Hepatocyte (in vitro differentiated cells): ENCODE measurements around the gene PELI3.

Source experiments
- EZH2phosphoT487 ChIP-seq: fragments of 200-600 bp; sonication (generic); IDR thresholded peaks from one replicate; pipeline ENCODE4 v1.6.1; 2018; ENCODE audit warnings: antibody characterized with exemption, mild to moderate bottlenecking, low read depth, moderate library complexity; ENCODE audit not compliant: unreplicated experiment, severe bottlenecking
- TF ChIP-seq, protein P1 (sequence below): fragments of 200-600 bp; sonication (generic); IDR thresholded peaks from 2 replicates; pipeline ENCODE4 v1.5.1; 2016; ENCODE audit warnings: antibody characterized with exemption, mild to moderate bottlenecking; ENCODE audit not compliant: poor library complexity

DNA sequence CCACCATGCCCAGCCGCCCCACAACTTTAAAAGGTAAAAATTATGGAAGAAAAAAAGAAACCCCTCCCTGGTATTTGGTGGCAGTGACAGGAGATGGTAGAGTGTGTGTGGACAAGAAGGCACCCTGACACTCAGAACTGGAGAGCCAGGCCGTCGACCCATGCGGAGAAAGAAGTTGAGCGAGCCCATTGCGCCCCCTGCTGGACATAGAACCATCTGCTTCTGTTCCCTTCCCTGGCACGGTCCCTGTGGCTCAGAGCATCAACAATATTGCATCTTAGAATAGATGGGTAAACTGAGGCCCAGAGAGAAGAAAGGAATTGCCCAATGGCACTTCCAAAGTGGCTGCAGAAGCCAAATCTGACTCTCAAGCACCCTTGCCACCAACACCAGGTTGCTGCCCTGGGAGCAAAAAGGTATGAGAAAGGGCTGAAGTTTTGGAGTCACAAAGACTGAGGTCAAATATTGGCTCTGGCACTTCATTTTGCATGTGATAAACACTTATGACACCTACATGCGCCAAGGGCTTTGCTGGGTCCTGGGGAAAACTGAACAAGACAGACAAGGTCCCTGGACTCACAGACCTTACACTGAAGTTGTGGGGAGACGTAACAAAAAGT, 36.6 kb upstream of the PELI3 start:
- TF ChIP-seq, protein P1, sequence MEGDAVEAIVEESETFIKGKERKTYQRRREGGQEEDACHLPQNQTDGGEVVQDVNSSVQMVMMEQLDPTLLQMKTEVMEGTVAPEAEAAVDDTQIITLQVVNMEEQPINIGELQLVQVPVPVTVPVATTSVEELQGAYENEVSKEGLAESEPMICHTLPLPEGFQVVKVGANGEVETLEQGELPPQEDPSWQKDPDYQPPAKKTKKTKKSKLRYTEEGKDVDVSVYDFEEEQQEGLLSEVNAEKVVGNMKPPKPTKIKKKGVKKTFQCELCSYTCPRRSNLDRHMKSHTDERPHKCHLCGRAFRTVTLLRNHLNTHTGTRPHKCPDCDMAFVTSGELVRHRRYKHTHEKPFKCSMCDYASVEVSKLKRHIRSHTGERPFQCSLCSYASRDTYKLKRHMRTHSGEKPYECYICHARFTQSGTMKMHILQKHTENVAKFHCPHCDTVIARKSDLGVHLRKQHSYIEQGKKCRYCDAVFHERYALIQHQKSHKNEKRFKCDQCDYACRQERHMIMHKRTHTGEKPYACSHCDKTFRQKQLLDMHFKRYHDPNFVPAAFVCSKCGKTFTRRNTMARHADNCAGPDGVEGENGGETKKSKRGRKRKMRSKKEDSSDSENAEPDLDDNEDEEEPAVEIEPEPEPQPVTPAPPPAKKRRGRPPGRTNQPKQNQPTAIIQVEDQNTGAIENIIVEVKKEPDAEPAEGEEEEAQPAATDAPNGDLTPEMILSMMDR = peak; percentile 74
- TF ChIP-seq EZH2phosphoT487 = no peak
